IMR-90 (cell line): ENCODE data around the gene KRT9. TPM values are rescaled to one million over a fixed set of nuclear protein-coding genes. Genes with fewer than 3 reads are reported as not detected.

ENCODE experiments used
- ATAC-seq: fragments of 200-7000 bp; cut with Tn5 transposase; 2 replicates; pipeline ENCODE4 v1.9.1; 2020; ENCODE audit warnings: low read depth, mild to moderate bottlenecking, moderate library complexity
- BruUV-seq: library from RNA; stranded (reverse); fragments of 400-500 nt; replicated peaks from 2 replicates; lab custom pipeline; 2021; lab: Mats Ljungman, UMichigan
- CTCF ChIA-PET: fragments of 300-600 bp; formaldehyde crosslinking; extraction: SDS; loops from one replicate; lab custom pipeline; 2021; ENCODE audit warnings: antibody characterized with exemption; lab: Yijun Ruan, JAX
- POLR2A ChIA-PET: fragments of 300-600 bp; sonication (Branson Sonifier 250); formaldehyde crosslinking; loops from one replicate; lab custom pipeline; 2022; ENCODE audit warnings: antibody characterized with exemption; ENCODE audit not compliant: unreplicated experiment; lab: Charles Lee
- DNase-seq: peaks from one replicate; pipeline ENCODE4 v3.0.0; 2013
- H2AFZ ChIP-seq: replicated peaks from 2 replicates; pipeline ENCODE3; 2013; ENCODE audit warnings: low read length, mild to moderate bottlenecking; ENCODE audit not compliant: poor library complexity
- H2AK5ac ChIP-seq: 2 replicates; pipeline ENCODE4 v1.6.1; 2013; ENCODE audit warnings: low read depth, low read length, inconsistent platforms
- H2AK9ac ChIP-seq: replicated peaks from 2 replicates; pipeline ENCODE3; 2013; ENCODE audit warnings: mild to moderate bottlenecking, low read depth, low read length, moderate library complexity; ENCODE audit not compliant: poor library complexity
- H2BK120ac ChIP-seq: 2 replicates; pipeline ENCODE4 v1.6.1; 2013; ENCODE audit warnings: low read depth, low read length, inconsistent platforms
- H2BK15ac ChIP-seq: 3 replicates; pipeline ENCODE4 v1.6.1; 2013; ENCODE audit warnings: low read depth, low read length, inconsistent platforms
- H2BK20ac ChIP-seq: 2 replicates; pipeline ENCODE4 v1.6.1; 2013; ENCODE audit warnings: low read depth, mild to moderate bottlenecking, inconsistent platforms, low read length, moderate library complexity
- H2BK5ac ChIP-seq: 2 replicates; pipeline ENCODE4 v1.6.1; 2013; ENCODE audit warnings: mild to moderate bottlenecking, low read depth, low read length, inconsistent platforms; ENCODE audit not compliant: poor library complexity, severe bottlenecking
- H3K14ac ChIP-seq: replicated peaks from 2 replicates; pipeline ENCODE4 v1.6.1; 2013; ENCODE audit warnings: low read depth, low read length, inconsistent platforms
- H3K18ac ChIP-seq: 2 replicates; pipeline ENCODE4 v1.6.1; 2013; ENCODE audit warnings: low read depth, low read length, control low read depth
- H3K23ac ChIP-seq: 2 replicates; pipeline ENCODE4 v1.6.1; 2013; ENCODE audit warnings: low read depth, low read length, inconsistent platforms
- H3K27ac ChIP-seq: 2 replicates; pipeline ENCODE4 v1.5.1; 2013; ENCODE audit warnings: mild to moderate bottlenecking, control low read depth, low read length; ENCODE audit not compliant: insufficient read depth
- H3K27me3 ChIP-seq: 2 replicates; pipeline ENCODE4 v1.6.1; 2013; ENCODE audit warnings: low read length; ENCODE audit not compliant: control insufficient read depth, insufficient read depth
- H3K36me3 ChIP-seq: 2 replicates; pipeline ENCODE4 v1.6.1; 2013; ENCODE audit warnings: low read length, mixed read lengths; ENCODE audit not compliant: control insufficient read depth, insufficient read depth
- H3K4ac ChIP-seq: 2 replicates; pipeline ENCODE4 v1.6.1; 2013; ENCODE audit warnings: low read depth, low read length, inconsistent platforms
- H3K4me1 ChIP-seq: 2 replicates; pipeline ENCODE4 v1.6.1; 2013; ENCODE audit warnings: low read length, mixed read lengths; ENCODE audit not compliant: control insufficient read depth, insufficient read depth
- H3K4me2 ChIP-seq: 2 replicates; pipeline ENCODE4 v1.6.1; 2013; ENCODE audit warnings: low read depth, mild to moderate bottlenecking, control low read depth, low read length, moderate library complexity
- H3K4me3 ChIP-seq: 2 replicates; pipeline ENCODE4 v1.5.1; 2013; ENCODE audit warnings: low read depth, mild to moderate bottlenecking, control low read depth, low read length, moderate library complexity; ENCODE audit not compliant: insufficient read depth
- H3K56ac ChIP-seq: 2 replicates; pipeline ENCODE4 v1.6.1; 2013; ENCODE audit warnings: low read length, inconsistent platforms; ENCODE audit not compliant: insufficient read depth; ENCODE audit errors: extremely low read depth
- H3K79me1 ChIP-seq, 2 experiments: 2 replicates each; pipeline ENCODE4 v1.6.1; 2013; ENCODE audit warnings: low read length in 2 of 2, inconsistent platforms in 1 of 2, low read depth in 1 of 2
- H3K9ac ChIP-seq: 2 replicates; pipeline ENCODE4 v1.6.1; 2013; ENCODE audit warnings: low read depth, low read length, control low read depth
- H3K9me1 ChIP-seq: 2 replicates; pipeline ENCODE4 v1.6.1; 2013; ENCODE audit warnings: low read length, inconsistent platforms; ENCODE audit not compliant: insufficient read depth
- H3K9me3 ChIP-seq: 2 replicates; pipeline ENCODE4 v1.6.1; 2013; ENCODE audit warnings: low read length; ENCODE audit not compliant: control insufficient read depth, insufficient read depth
- H4K20me1 ChIP-seq: 2 replicates; pipeline ENCODE4 v1.6.1; 2013; ENCODE audit warnings: low read length, inconsistent platforms; ENCODE audit not compliant: insufficient read depth
- H4K5ac ChIP-seq: 2 replicates; pipeline ENCODE4 v1.6.1; 2013; ENCODE audit warnings: mild to moderate bottlenecking, low read depth, low read length, control low read depth
- H4K8ac ChIP-seq, 2 experiments: 2 replicates each; pipeline ENCODE4 v1.6.1; 2013; ENCODE audit warnings: low read depth in 2 of 2, low read length in 2 of 2, control low read depth in 1 of 2, inconsistent platforms in 1 of 2
- H4K91ac ChIP-seq: 2 replicates; pipeline ENCODE4 v1.6.1; 2013; ENCODE audit warnings: low read depth, low read length, inconsistent platforms; ENCODE audit not compliant: insufficient read depth
- CEBPB ChIP-seq: IDR thresholded peaks from 2 replicates; pipeline ENCODE4 v1.6.1; 2012; ENCODE audit warnings: low read depth, low read length, improper control_type of control experiment
- CTCF ChIP-seq: conservative IDR thresholded peaks from 2 replicates; pipeline ENCODE4 v1.5.1; 2012; ENCODE audit warnings: mild to moderate bottlenecking, low read depth, low read length, improper control_type of control experiment
- FOS ChIP-seq: fragments of 150-350 bp; IDR thresholded peaks from 2 replicates; pipeline ENCODE4 v1.6.1; 2016; ENCODE audit warnings: low read depth, low read length
- MAFK ChIP-seq: IDR thresholded peaks from 2 replicates; pipeline ENCODE4 v1.6.1; 2012; ENCODE audit warnings: low read depth, low read length, improper control_type of control experiment
- MAZ ChIP-seq: IDR thresholded peaks from 2 replicates; pipeline ENCODE4 v1.6.1; 2012; ENCODE audit warnings: low read depth, mild to moderate bottlenecking, low read length, improper control_type of control experiment, moderate library complexity, borderline replicate concordance
- MXI1 ChIP-seq: IDR thresholded peaks from 2 replicates; pipeline ENCODE4 v1.6.1; 2012; ENCODE audit warnings: low read depth, mild to moderate bottlenecking, low read length, moderate library complexity, borderline replicate concordance
- POLR2A ChIP-seq: IDR thresholded peaks from 2 replicates; pipeline ENCODE4 v1.6.1; 2012; ENCODE audit warnings: mild to moderate bottlenecking, low read depth, low read length
- RAD21 ChIP-seq: IDR thresholded peaks from 2 replicates; pipeline ENCODE4 v1.6.1; 2012; ENCODE audit warnings: low read length, improper control_type of control experiment
- RCOR1 ChIP-seq: IDR thresholded peaks from 2 replicates; pipeline ENCODE4 v1.6.1; 2012; ENCODE audit warnings: mild to moderate bottlenecking, low read length, improper control_type of control experiment; ENCODE audit not compliant: insufficient replicate concordance
- RFX5 ChIP-seq: IDR thresholded peaks from 2 replicates; pipeline ENCODE4 v1.8.0; 2012; ENCODE audit warnings: low read depth, mild to moderate bottlenecking, low read length, moderate library complexity
- SMC3 ChIP-seq: fragments of 150-350 bp; IDR thresholded peaks from 2 replicates; pipeline ENCODE4 v1.6.1; 2016; ENCODE audit warnings: low read depth, mild to moderate bottlenecking, antibody characterized with exemption, low read length, moderate library complexity
- USF2 ChIP-seq: fragments of 150-350 bp; IDR thresholded peaks from 2 replicates; pipeline ENCODE4 v1.6.1; 2017; ENCODE audit warnings: mild to moderate bottlenecking, antibody characterized with exemption, low read length, low read depth
- WGBS, 2 experiments: methylation state at CpG; one replicate each; pipeline versions ENCODE4 v1.1.5 to v1.1.7; 2013; ENCODE audit warnings: missing lambda C conversion rate in 2 of 2; ENCODE audit not compliant: insufficient read length in 1 of 2; ENCODE audit errors: extremely low coverage in 2 of 2; 5-methylcytosine and 5-hydroxymethylcytosine counted together
- dilution Hi-C: fragments of 300-500 bp; cut with HindIII; formaldehyde crosslinking; loops from one replicate; pipeline ENCODE4 v1.14.3; 2018; ENCODE audit warnings: low sequenced_read_pairs; ENCODE audit not compliant: unreplicated experiment
- in situ Hi-C: fragments of 300-500 bp; cut with MboI; formaldehyde crosslinking; loops from 3 replicates; pipeline ENCODE4 v1.14.3; 2019; ENCODE audit warnings: low sequenced_read_pairs, inconsistent platforms, mixed read lengths
- intact Hi-C: fragments of 100-400 bp; cut with micrococcal nuclease; formaldehyde crosslinking; loops from 2 replicates; pipeline ENCODE4 v1.10.0; 2022
- polyA plus RNA-seq, 3 experiments: library from polyadenylated mRNA; depleted of rRNA; stranded (reverse); fragments of >200 nt; gene quantifications; 2 replicates each; pipeline ENCODE4 v1.2.3, GENCODE V29; 2012; ENCODE audit warnings: low replicate concordance in 1 of 3
- total RNA-seq: library from RNA; depleted of rRNA; stranded (reverse); fragments of >200 nt; gene quantifications from 2 replicates; pipeline ENCODE4 v1.2.3, GENCODE V29; 2012

The KRT9 gene
- total and polyA plus RNA-seq, 2 of the 4 experiments (the other 2 are of a cell fraction): not detected

- Histone ChIP-seq H3K23ac (no peak overlapping the region), H2BK120ac (no peak overlapping the region), H4K20me1 (no peaks in the 10 kb centered on the region), H3K4me1 (no peaks in the 10 kb centered on the region), H2AFZ (no peak overlapping the region), H3K79me1 (no peaks in the 10 kb centered on the region), H2BK15ac (no peak overlapping the region), H3K4me3 (no peak overlapping the region), H3K36me3 (no peaks in the 10 kb centered on the region), H3K18ac (no peak overlapping the region), H2BK5ac (no peak overlapping the region), H3K14ac (no peak overlapping the region), H3K9me3 (no peaks in the 10 kb centered on the region), H2AK5ac (no peak overlapping the region), H3K27ac (no peak overlapping the region), H3K9me1 (no peaks in the 10 kb centered on the region), H3K27me3 (peaks cover 40% of the 10 kb centered on the region), H3K4ac (no peak overlapping the region), H3K4me2 (no peak overlapping the region), H3K9ac (no peak overlapping the region), H4K5ac (no peak overlapping the region), H4K8ac (no peak overlapping the region), H4K91ac (no peak overlapping the region), H3K56ac (no peak overlapping the region), H2BK20ac (no peak overlapping the region), H2AK9ac (no peak overlapping the region)
- in situ Hi-C loops: no loop called here
- no TSS peak for BruUV-seq
- intact Hi-C loops: no loop called here
- DNase-seq (peak; percentile 54), ATAC-seq (peak; percentile 94)
- 15% methylated on average over 4 of the region's 18 CpGs; no CpG with 5 or more reads in 1 of the 2 experiments for WGBS, 2 experiments
- ChIA-PET CTCF (interaction anchor here (1.2 kb wide), 1 partner anchor 22 kb away, joined by 3 read pairs; no protein-coding TSS in a partner anchor), POLR2A (interaction anchor here (0.6 kb wide), 1 partner anchor 128 kb away, joined by 5 read pairs; no protein-coding TSS in a partner anchor)
- no peak for TF ChIP-seq MAZ
- TF ChIP-seq MXI1: no peak
- peak; percentile 69 for TF ChIP-seq USF2
- no peak for TF ChIP-seq RFX5
- no peak for TF ChIP-seq RCOR1
- peak; percentile 65 for TF ChIP-seq RAD21
- no peak for TF ChIP-seq MAFK
- TF ChIP-seq CEBPB: no peak
- no peak for TF ChIP-seq FOS
- TF ChIP-seq CTCF: peak; percentile 63
- peak; percentile 56 for TF ChIP-seq SMC3
- TF ChIP-seq POLR2A: no peak
- dilution Hi-C loops: no loop called here
These were observed 7.8 kb upstream of the KRT9 start for GRCh38 chr17:41579484-41580243.
